Measurements from ENCODE around the gene OPRL1. TPM values are rescaled to one million over a fixed set of nuclear protein-coding genes. Genes with fewer than 3 reads are reported as not detected.
A peak's percentile ranks its signal among the peaks of the same experiment; 100 is the strongest.
"Not testable (repeated sequence)": the region's sequence is repeated elsewhere in the genome, so short reads cannot be mapped to it uniquely, and the experiment has no call there.

The OPRL1 gene
- total RNA-seq, 1 experiment from 2014 or later = 0.33 TPM

DNA sequence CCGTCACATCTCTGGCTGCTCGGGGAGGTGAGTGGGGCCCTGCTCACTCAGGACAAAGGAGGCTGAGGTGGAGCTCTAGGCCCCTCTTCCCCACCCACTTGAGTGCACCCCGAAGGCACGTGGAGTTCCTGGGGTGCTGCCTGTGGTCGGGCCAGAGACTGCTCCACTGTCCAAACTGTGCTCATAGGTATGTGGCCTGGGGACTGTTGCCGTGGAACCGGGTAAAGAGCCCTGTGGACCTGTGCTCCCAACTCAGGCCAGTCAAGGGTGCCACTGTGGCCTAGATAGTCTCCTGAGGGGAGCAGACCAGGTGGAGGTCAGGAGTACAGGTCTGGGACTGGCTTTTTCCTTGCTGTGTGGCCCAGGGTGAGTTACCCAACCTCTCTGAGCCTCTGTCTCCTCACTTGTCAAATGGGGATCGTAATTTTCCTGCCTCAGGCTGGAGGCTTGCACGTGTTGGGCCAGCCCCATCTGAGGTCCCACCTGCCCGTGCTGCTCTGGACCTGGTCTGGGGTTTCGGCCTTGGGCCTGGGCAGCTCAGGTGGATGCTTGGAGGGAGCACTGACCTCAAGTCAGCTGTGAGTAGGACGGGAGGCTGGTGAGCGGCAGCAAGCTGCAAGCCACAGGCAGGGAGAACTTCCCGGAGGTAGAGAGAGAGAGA lies 39.9 kb downstream of the OPRL1 start:
- no TSS peak for BruUV-seq (replicated peaks)
- peaks cover 8% of the 10 kb centered on the region for H3K4me1 Mint-ChIP-seq (ENCODE audit: low read depth, unreplicated experiment)
- no peak overlapping the region for H3K27ac Mint-ChIP-seq (ENCODE audit: unreplicated experiment)
- no peaks in the 10 kb centered on the region for H3K9me3 Mint-ChIP-seq (ENCODE audit: low read depth, unreplicated experiment)
- CTCF ChIA-PET = interaction anchor here (0.6 to 3.2 kb wide), 11 partner anchors 17 to 591 kb away, joined by 3 to 33 read pairs (median 4); partner anchors contain the start of genes OPRL1 and RGS19
- peak overlapping the region; percentile 1 for H3K4me3 Mint-ChIP-seq (ENCODE audit: low read depth, unreplicated experiment)
- intact Hi-C loops (cut with micrococcal nuclease; ENCODE audit: unreplicated experiment) = loop anchor here (5.0 kb wide), 2 partner anchors 38 to 83 kb away; partner anchors contain the start of genes C20orf204, LKAAEAR1 and OPRL1
- no peaks in the 10 kb centered on the region for H3K36me3 Mint-ChIP-seq (ENCODE audit: insufficient read depth, unreplicated experiment)
- DNase-seq = no peak
- H3K27me3 Mint-ChIP-seq (ENCODE audit: unreplicated experiment) = peaks cover 66% of the 10 kb centered on the region
- TF ChIP-seq, protein P1, sequence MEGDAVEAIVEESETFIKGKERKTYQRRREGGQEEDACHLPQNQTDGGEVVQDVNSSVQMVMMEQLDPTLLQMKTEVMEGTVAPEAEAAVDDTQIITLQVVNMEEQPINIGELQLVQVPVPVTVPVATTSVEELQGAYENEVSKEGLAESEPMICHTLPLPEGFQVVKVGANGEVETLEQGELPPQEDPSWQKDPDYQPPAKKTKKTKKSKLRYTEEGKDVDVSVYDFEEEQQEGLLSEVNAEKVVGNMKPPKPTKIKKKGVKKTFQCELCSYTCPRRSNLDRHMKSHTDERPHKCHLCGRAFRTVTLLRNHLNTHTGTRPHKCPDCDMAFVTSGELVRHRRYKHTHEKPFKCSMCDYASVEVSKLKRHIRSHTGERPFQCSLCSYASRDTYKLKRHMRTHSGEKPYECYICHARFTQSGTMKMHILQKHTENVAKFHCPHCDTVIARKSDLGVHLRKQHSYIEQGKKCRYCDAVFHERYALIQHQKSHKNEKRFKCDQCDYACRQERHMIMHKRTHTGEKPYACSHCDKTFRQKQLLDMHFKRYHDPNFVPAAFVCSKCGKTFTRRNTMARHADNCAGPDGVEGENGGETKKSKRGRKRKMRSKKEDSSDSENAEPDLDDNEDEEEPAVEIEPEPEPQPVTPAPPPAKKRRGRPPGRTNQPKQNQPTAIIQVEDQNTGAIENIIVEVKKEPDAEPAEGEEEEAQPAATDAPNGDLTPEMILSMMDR (IDR thresholded peaks at IDR 0.05; ENCODE audit: unreplicated experiment) = no peak

DNA sequence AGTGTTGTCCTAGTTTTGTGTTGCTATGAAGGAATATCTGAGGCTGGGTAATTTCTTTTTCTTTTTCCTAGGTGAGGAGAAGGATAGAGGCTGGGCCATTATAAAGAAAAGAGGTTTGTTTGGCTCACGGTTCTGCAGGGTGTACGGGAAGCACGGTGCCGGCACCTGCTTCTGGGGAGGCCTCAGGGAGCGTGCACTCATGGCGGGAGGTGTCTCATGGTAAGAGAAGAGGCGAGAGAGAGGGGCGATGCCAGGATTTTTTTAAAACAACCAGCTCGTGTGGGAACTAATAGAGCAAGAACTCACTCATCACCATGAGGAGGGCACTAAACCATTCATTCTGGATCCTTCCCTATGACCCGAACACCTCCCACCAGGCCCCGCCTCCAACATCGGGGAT lies 41.7 kb downstream of the OPRL1 start:
- no peaks in the 10 kb centered on the region for H3K36me3 Mint-ChIP-seq (ENCODE audit: insufficient read depth, unreplicated experiment)
- no peak overlapping the region for H3K4me3 Mint-ChIP-seq (ENCODE audit: low read depth, unreplicated experiment)
- no TSS peak for BruUV-seq (replicated peaks)
- H3K4me1 Mint-ChIP-seq (ENCODE audit: low read depth, unreplicated experiment) = peaks cover 8% of the 10 kb centered on the region
- TF ChIP-seq, protein P1 (IDR thresholded peaks at IDR 0.05; ENCODE audit: unreplicated experiment) = no peak
- DNase-seq = no peak
- H3K27ac Mint-ChIP-seq (ENCODE audit: unreplicated experiment) = no peak overlapping the region
- H3K27me3 Mint-ChIP-seq (ENCODE audit: unreplicated experiment) = peaks cover 60% of the 10 kb centered on the region
- intact Hi-C loops (cut with micrococcal nuclease; ENCODE audit: unreplicated experiment) = loop anchor here (5.0 kb wide), 2 partner anchors 39 to 84 kb away; partner anchors contain the start of genes C20orf204, LKAAEAR1 and OPRL1
- no peaks in the 10 kb centered on the region for H3K9me3 Mint-ChIP-seq (ENCODE audit: low read depth, unreplicated experiment)
- CTCF ChIA-PET = interaction anchor here (0.7 to 3.2 kb wide), 3 partner anchors 38 to 423 kb away, joined by 3 to 33 read pairs (median 11); no protein-coding TSS in a partner anchor

DNA sequence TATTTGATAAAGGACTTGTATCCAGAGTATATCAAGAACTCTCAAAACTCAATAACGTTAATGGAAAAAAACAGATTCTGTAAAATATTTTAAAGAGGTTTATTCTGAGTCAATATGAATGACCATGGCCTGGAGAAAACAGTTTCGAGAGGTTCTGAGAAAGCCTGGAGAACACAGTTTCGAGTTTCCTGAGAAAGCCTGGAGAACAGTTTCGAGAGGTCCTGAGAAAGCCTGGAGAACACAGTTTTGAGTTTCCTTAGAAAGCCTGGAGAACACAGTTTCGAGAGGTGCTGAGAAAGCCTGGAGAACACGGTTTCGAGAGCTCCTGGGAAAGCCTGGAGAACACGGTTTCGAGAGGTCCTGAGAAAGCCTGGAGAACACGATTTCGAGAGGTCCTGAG lies 43.0 kb downstream of the OPRL1 start:
- intact Hi-C loops (cut with micrococcal nuclease; ENCODE audit: unreplicated experiment) = loop anchor here (5.0 kb wide), 2 partner anchors 41 to 86 kb away; partner anchors contain the start of genes C20orf204, LKAAEAR1 and OPRL1
- not testable (repeated sequence) for DNase-seq; BruUV-seq (replicated peaks); H3K27ac Mint-ChIP-seq (ENCODE audit: unreplicated experiment); H3K4me1 Mint-ChIP-seq (ENCODE audit: low read depth, unreplicated experiment); H3K4me3 Mint-ChIP-seq (ENCODE audit: low read depth, unreplicated experiment); H3K9me3 Mint-ChIP-seq (ENCODE audit: low read depth, unreplicated experiment); H3K36me3 Mint-ChIP-seq (ENCODE audit: insufficient read depth, unreplicated experiment)
- CTCF ChIA-PET = interaction anchor here (0.5 kb wide), 1 partner anchor 23 kb away, joined by 5 read pairs; no protein-coding TSS in a partner anchor
- H3K27me3 Mint-ChIP-seq (ENCODE audit: unreplicated experiment) = peaks cover 55% of the 10 kb centered on the region

DNA sequence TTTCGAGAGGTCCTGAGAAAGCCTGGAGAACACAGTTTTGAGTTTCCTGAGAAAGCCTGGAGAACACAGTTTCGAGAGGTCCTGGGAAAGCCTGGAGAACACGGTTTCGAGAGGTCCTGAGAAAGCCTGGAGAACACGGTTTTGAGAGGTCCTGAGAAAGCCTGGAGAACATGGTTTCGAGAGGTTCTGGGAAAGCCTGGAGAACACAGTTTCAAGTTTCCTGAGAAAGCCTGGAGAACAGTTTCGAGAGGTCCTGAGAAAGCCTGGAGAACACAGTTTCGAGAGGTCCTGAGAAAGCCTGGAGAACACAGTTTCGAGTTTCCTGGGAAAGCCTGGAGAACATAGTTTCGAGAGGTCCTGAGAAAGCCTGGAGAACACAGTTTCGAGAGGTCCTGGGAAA lies 43.6 kb downstream of the OPRL1 start:
- peaks cover 60% of the 10 kb centered on the region for H3K27me3 Mint-ChIP-seq (ENCODE audit: unreplicated experiment)
- DNase-seq; H3K27ac Mint-ChIP-seq (ENCODE audit: unreplicated experiment); H3K36me3 Mint-ChIP-seq (ENCODE audit: insufficient read depth, unreplicated experiment); H3K4me1 Mint-ChIP-seq (ENCODE audit: low read depth, unreplicated experiment); BruUV-seq (replicated peaks); H3K9me3 Mint-ChIP-seq (ENCODE audit: low read depth, unreplicated experiment); CTCF ChIA-PET; H3K4me3 Mint-ChIP-seq (ENCODE audit: low read depth, unreplicated experiment): not testable (repeated sequence)
- intact Hi-C loops (cut with micrococcal nuclease; ENCODE audit: unreplicated experiment) = loop anchor here (5.0 kb wide), 2 partner anchors 41 to 86 kb away; partner anchors contain the start of genes C20orf204, LKAAEAR1 and OPRL1

DNA sequence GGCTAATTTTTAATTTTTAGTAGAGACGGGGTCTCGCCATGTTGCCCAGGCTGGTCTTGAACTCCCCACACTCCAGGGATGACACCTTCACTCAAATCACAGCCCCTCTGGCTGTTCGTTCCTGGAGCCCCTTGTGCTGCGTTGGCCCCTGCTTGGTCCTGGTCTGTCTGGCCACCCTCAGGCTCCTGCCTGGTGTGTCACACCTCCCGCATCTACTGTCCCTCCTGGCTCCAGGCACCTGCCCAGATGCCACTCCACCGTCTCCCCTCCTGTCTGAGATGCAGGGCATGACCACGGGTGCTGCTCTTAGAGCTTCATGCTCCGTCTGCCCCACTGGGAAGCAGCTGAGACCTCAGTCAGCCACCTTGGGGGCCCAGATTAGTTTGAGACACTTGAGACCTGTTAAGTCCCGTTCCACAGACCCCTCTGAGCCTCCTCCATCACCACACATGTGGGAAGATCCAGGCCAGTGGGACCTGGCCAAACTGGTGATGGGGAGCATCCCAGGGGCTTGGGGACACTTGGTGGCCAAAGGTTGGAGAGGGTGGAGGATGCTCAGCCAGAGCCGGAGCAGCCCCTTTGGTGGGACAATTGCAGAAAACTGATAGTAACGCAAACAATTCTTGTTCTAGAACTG lies 49.4 kb downstream of the OPRL1 start:
- TF ChIP-seq, protein P1 (IDR thresholded peaks at IDR 0.05; ENCODE audit: unreplicated experiment) = no peak
- Mint-ChIP-seq H3K9me3 (ENCODE audit: low read depth, unreplicated experiment) (no peaks in the 10 kb centered on the region), H3K27ac (ENCODE audit: unreplicated experiment) (no peak overlapping the region), H3K36me3 (ENCODE audit: insufficient read depth, unreplicated experiment) (no peaks in the 10 kb centered on the region), H3K27me3 (ENCODE audit: unreplicated experiment) (peaks cover 56% of the 10 kb centered on the region), H3K4me1 (ENCODE audit: low read depth, unreplicated experiment) (peaks cover 9% of the 10 kb centered on the region), H3K4me3 (ENCODE audit: low read depth, unreplicated experiment) (no peak overlapping the region)
- CTCF ChIA-PET = no interaction called here
- BruUV-seq (replicated peaks) = no TSS peak
- no peak for DNase-seq
- intact Hi-C loops (cut with micrococcal nuclease; ENCODE audit: unreplicated experiment) = no loop called here
